Stimulated activated CD8-positive, alpha-beta memory T cell treated with anti-CD3 and anti-CD28 coated beads, Interleukin-7, amount 100 ng/mL, for 48 hours (primary cell): ENCODE measurements around the gene SLC41A3.
"Not testable (repeated sequence)": the region's sequence is repeated elsewhere in the genome, so short reads cannot be mapped to it uniquely, and the experiment has no call there.

Experiments used
- DNase-seq, 2 donors: peaks; one replicate each; pipeline ENCODE4 v3.0.0-alpha.2; 2020; ENCODE audit warnings: low read depth in 1 of 2; ENCODE audit errors: extremely low read depth in 1 of 2

Gene SLC41A3

GRCh38 chr3:126056088-126056487 lies 27.8 kb downstream of the SLC41A3 start:
- DNase-seq: no peak

DNA sequence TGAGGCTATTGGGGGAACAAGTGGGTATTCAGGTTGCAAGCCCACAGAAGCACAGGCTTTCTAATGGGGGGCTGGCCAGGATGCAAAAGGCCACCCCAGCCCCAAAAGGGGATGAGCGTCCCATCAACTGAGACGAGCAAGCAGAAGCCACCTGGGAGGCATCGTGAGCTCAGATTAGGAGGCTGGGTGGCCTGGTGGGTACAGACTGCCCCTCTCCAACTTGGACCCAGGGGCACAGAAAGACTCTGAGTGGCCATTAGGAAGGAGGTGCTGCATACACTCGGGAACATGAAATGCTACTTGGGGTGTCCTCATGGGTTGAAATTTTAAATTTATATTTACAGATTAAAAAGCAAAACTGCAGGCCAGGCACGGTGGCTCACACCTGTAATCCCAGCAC lies 29.1 kb downstream of the SLC41A3 start:
- DNase-seq: no peak

- DNase-seq: no peak
These were observed 29.9 kb downstream of the SLC41A3 start for GRCh38 chr3:126053949-126054569.

- DNase-seq: no peak
These were observed 30.4 kb downstream of the SLC41A3 start for GRCh38 chr3:126053513-126053912.

- DNase-seq: no peak
These were observed 31.5 kb downstream of the SLC41A3 start for GRCh38 chr3:126052196-126053058.

GRCh38 chr3:126051741-126052140 lies 32.2 kb downstream of the SLC41A3 start:
- DNase-seq: no peak

DNA sequence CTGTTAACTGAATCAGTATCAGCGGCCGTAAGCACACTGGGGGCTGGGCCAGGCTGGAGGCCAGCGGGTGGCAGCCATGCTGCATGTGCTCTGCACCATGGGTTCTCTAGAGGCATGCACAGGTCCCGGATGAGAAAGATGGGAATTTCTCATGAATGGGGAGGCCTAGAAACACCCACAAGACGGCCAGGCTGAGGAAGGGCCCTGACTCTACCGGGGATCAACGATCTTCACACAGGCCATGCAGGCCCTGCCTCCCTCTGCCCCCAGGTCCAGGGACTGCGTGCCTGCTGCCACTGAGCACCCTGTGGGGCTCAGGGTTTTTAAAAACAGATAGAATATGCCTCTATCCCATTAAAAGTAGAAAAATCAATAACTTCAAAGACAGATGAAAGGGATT lies 32.7 kb downstream of the SLC41A3 start:
- no peak for DNase-seq

GRCh38 chr3:126050626-126051025 lies 33.3 kb downstream of the SLC41A3 start:
- no peak for DNase-seq

DNA sequence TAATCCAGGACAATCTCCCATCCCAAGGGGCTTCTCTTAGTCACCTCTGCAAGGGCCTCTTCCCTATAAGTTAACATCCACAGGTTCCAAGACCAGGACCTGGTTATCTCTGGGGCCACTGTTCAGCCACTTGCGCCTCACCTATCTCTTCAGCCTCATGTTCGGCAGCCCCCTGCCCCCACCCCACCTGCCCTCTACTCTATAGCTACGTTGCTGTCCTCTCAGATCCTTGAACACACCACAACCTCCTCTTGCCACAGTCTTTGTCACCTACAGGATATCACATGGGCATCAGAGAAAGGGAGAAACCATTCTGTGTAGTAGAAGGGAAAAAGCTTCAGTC lies 33.9 kb downstream of the SLC41A3 start:
- DNase-seq: no peak

GRCh38 chr3:126049289-126050049 lies 34.5 kb downstream of the SLC41A3 start:
- DNase-seq: no peak

DNA sequence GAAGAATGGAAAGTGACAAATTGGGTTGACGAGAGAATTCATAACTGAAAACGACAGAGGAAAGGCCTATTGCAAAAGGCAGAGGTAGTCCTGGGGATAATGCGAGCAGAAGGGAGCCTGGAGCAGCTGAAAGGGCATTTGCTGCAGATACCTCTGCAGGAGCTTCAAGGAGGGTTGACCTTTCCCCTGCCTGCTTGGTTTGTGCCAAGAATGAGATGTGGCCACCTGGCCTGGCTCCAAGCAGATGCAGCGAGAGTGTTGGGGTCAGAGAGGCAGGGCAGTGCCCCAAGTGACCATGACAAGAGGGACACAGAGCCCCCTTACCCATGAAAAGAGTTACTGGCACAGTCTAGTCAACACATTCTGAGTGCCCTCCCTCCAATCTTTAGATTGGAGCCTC lies 43.5 kb downstream of the SLC41A3 start:
- no peak for DNase-seq

DNA sequence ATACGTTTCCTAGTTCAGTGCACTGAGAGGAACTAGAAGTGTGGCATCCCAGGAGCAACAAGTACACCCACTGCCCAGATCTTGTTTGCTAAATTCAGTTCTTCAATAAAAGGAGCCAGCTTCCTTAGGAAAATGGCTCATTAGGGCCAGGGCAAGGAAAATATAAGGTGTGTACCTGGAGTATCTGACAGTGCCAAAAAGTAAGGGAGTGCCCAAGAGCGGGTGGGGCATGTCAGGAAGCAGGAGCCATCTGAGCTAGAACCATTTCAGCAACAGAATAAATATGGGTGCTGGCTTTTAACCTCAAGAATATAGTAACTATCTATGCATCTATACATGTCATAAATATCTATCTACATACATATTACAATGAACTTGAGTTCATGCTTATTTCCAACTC lies 44.1 kb downstream of the SLC41A3 start:
- DNase-seq: no peak

- DNase-seq: not testable (repeated sequence)
These were observed 45.1 kb downstream of the SLC41A3 start for GRCh38 chr3:126038791-126039190.

DNA sequence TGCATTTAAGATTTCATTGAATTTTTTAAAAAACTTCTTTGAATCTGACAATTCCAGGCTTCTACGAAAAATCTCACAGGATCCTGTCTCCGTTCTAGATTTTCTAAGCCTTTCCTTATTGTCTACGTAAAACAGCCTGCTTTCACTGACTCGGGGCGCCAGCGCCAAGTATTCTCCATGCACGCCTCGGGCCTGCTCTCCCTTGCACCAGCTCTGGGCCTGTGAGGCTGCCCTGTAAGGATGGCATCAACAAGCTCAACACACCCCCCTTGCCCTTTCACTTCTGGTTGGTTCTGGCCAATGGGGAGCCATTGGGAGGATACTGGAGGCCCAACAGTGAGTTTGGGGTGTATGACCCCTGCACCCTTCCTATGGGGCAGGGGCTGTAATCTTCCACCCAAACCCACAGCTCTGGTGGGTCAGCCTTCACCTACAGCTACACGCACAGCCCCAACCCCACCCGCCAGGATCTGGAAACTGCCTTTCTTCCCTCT lies 47.8 kb downstream of the SLC41A3 start:
- DNase-seq: no peak

GRCh38 chr3:126035362-126036050 lies 48.4 kb downstream of the SLC41A3 start:
- DNase-seq: no peak

GRCh38 chr3:126034481-126035361 lies 49.2 kb downstream of the SLC41A3 start:
- no peak for DNase-seq

DNA sequence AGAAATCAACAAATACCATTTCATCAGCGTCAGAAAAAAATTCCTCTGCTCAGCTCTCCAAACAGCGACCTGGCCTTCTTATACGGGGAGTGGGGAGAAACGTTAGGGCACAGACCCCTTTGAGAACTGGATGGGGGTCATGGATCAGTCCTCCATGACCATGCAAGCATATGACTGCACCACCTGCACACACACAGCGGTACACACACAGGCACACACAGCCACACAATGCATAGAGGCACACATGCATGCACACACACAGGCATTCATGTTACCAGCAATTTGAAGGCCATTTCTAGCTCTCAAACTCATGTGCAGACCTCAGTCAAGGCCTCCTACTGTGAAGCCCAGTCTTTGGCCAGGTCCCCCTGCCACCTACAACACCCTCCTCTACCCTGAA lies 50.2 kb downstream of the SLC41A3 start:
- DNase-seq: no peak

DNA sequence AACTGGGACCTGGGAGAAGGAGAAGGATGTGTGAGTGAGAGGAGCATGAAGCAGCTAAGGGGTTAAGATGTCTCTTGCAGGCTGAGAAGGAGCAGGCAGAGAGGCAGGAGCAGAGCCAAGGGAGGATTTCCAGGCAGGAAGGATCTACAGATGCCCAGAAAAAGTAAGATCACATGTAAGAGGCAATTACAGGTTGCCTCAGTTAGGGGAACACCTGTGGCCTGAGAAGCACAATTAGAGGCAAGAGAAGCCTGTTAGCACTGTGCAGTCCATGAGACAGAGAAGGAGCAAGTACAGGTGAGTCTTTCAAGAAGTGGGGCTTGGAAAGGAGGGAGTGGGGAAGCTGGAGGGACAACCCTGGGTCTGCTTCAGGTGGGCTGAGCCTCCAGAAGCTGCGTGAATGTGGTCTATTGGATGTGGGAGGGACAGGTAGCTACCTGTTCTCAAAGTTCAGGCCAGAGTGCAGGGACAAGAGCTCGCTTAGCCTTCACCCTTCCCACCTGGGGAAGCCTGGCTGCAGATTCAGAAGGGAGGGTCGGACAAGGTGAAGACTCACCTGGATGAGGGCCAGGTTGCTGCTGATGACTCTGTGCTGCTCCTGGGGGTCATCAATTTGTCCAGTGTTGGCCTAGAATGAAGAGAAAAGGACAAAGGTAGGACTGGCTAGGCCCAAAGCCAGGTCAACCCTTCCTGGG lies 50.7 kb downstream of the SLC41A3 start:
- no peak for DNase-seq

- no peak for DNase-seq
These were observed 51.9 kb downstream of the SLC41A3 start for GRCh38 chr3:126031981-126032471.
